Ovary (tissue), 3 donors: Measurements from ENCODE around the gene PYY.

Source experiments
- CTCF ChIP-seq, 3 donors: fragments of 450-650 bp in 2 of 3; fragments of 200-600 bp in 1 of 3; IDR thresholded peaks; one replicate each; pipeline versions ENCODE4 v1.5.1 to v1.8.0; 2016 to 2022; ENCODE audit warnings: antibody characterized with exemption in 3 of 3, mild to moderate bottlenecking in 1 of 3
- POLR2A ChIP-seq: fragments of 450-650 bp; IDR thresholded peaks from one replicate; pipeline ENCODE4 v1.6.1; 2017; ENCODE audit warnings: antibody characterized with exemption, mild to moderate bottlenecking, moderate library complexity
- donor health status: DM: no; HTN: no; CAD: no.

- TF ChIP-seq POLR2A (no peak), CTCF (IDR thresholded peaks at IDR 0.05) (no peak)
These were observed 17.8 kb downstream of the PYY start for GRCh38 chr17:43935926-43936261.
